Fibroblast of skin of right quadriceps (primary cell): Measurements from ENCODE around the gene CAMSAP2.

ENCODE experiments used
- DNase-seq: peaks from one replicate; pipeline ENCODE4 v3.0.0-alpha.2; 2013

Gene CAMSAP2

GRCh38 chr1:200900877-200901276 lies 162.2 kb downstream of the CAMSAP2 start:
- DNase-seq = no peak

GRCh38 chr1:200901350-200901749 lies 162.7 kb downstream of the CAMSAP2 start:
- no peak for DNase-seq

- no peak for DNase-seq
Observed at GRCh38 chr1:200901796-200902444, 163.2 kb downstream of the CAMSAP2 start.

- DNase-seq = no peak
Observed at GRCh38 chr1:200903793-200904192, 165.1 kb downstream of the CAMSAP2 start.

GRCh38 chr1:200904772-200905171 lies 166.1 kb downstream of the CAMSAP2 start:
- no peak for DNase-seq

- DNase-seq = no peak
Observed at GRCh38 chr1:200905411-200906052, 166.8 kb downstream of the CAMSAP2 start.

GRCh38 chr1:200906491-200906890 lies 167.8 kb downstream of the CAMSAP2 start:
- no peak for DNase-seq

- no peak for DNase-seq
Observed at GRCh38 chr1:200907611-200908097, 169.0 kb downstream of the CAMSAP2 start.

GRCh38 chr1:200908191-200908868 lies 169.6 kb downstream of the CAMSAP2 start:
- no peak for DNase-seq

GRCh38 chr1:200909071-200909470 lies 170.4 kb downstream of the CAMSAP2 start:
- DNase-seq = no peak

- no peak for DNase-seq
Observed at GRCh38 chr1:200909757-200910239, 171.1 kb downstream of the CAMSAP2 start.
